ENCODE data around the gene TACR1.

TACR1 gene

GRCh38 chr2:75053484-75054112 is 145.7 kb downstream of the TACR1 start:
- H3K27me3 Mint-ChIP-seq (ENCODE audit: low read depth), result no peaks in the 10 kb centered on the region
- no peaks in the 10 kb centered on the region for H3K4me1 Mint-ChIP-seq (ENCODE audit: low read depth)
- DNase-seq (ENCODE audit: low spot score), result no peak
- no peaks in the 10 kb centered on the region for H3K36me3 Mint-ChIP-seq (ENCODE audit: low read depth)
- H3K4me3 Mint-ChIP-seq, result no peak overlapping the region
- no peaks in the 10 kb centered on the region for H3K9me3 Mint-ChIP-seq
- H3K27ac Mint-ChIP-seq, result no peak overlapping the region

GRCh38 chr2:75047992-75048625 is 151.2 kb downstream of the TACR1 start:
- H3K4me1 Mint-ChIP-seq (ENCODE audit: low read depth), result no peaks in the 10 kb centered on the region
- no peaks in the 10 kb centered on the region for H3K27me3 Mint-ChIP-seq (ENCODE audit: low read depth)
- H3K27ac Mint-ChIP-seq, result no peak overlapping the region
- no peaks in the 10 kb centered on the region for H3K36me3 Mint-ChIP-seq (ENCODE audit: low read depth)
- no peak for DNase-seq (ENCODE audit: low spot score)
- no peaks in the 10 kb centered on the region for H3K9me3 Mint-ChIP-seq
- H3K4me3 Mint-ChIP-seq, result no peak overlapping the region

GRCh38 chr2:75047189-75047991 is 151.9 kb downstream of the TACR1 start:
- Mint-ChIP-seq H3K27ac (no peak overlapping the region), H3K9me3 (no peaks in the 10 kb centered on the region), H3K4me1 (ENCODE audit: low read depth) (no peaks in the 10 kb centered on the region), H3K36me3 (ENCODE audit: low read depth) (no peaks in the 10 kb centered on the region), H3K4me3 (no peak overlapping the region), H3K27me3 (ENCODE audit: low read depth) (no peaks in the 10 kb centered on the region)
- DNase-seq (ENCODE audit: low spot score), result no peak

- DNase-seq (ENCODE audit: low spot score), result no peak
- no peak overlapping the region for H3K27ac Mint-ChIP-seq
- H3K27me3 Mint-ChIP-seq (ENCODE audit: low read depth), result no peaks in the 10 kb centered on the region
- no peaks in the 10 kb centered on the region for H3K36me3 Mint-ChIP-seq (ENCODE audit: low read depth)
- no peaks in the 10 kb centered on the region for H3K9me3 Mint-ChIP-seq
- no peak overlapping the region for H3K4me3 Mint-ChIP-seq
- H3K4me1 Mint-ChIP-seq (ENCODE audit: low read depth), result no peaks in the 10 kb centered on the region
These were observed 153.7 kb downstream of the TACR1 start for GRCh38 chr2:75045526-75046050.

GRCh38 chr2:75044291-75044690 is 155.0 kb downstream of the TACR1 start:
- Mint-ChIP-seq H3K4me1 (ENCODE audit: low read depth) (no peaks in the 10 kb centered on the region), H3K27me3 (ENCODE audit: low read depth) (no peaks in the 10 kb centered on the region), H3K9me3 (no peaks in the 10 kb centered on the region), H3K4me3 (no peak overlapping the region), H3K36me3 (ENCODE audit: low read depth) (no peaks in the 10 kb centered on the region), H3K27ac (no peak overlapping the region)
- no peak for DNase-seq (ENCODE audit: low spot score)

GRCh38 chr2:75042823-75043222 is 156.5 kb downstream of the TACR1 start:
- H3K9me3 Mint-ChIP-seq, result no peaks in the 10 kb centered on the region
- H3K27ac Mint-ChIP-seq, result no peak overlapping the region
- no peak overlapping the region for H3K4me3 Mint-ChIP-seq
- no peaks in the 10 kb centered on the region for H3K27me3 Mint-ChIP-seq (ENCODE audit: low read depth)
- H3K4me1 Mint-ChIP-seq (ENCODE audit: low read depth), result no peaks in the 10 kb centered on the region
- no peaks in the 10 kb centered on the region for H3K36me3 Mint-ChIP-seq (ENCODE audit: low read depth)
- DNase-seq (ENCODE audit: low spot score), result no peak

- Mint-ChIP-seq H3K9me3 (no peaks in the 10 kb centered on the region), H3K4me1 (ENCODE audit: low read depth) (no peaks in the 10 kb centered on the region), H3K4me3 (no peak overlapping the region), H3K36me3 (ENCODE audit: low read depth) (no peaks in the 10 kb centered on the region), H3K27me3 (ENCODE audit: low read depth) (no peaks in the 10 kb centered on the region), H3K27ac (no peak overlapping the region)
- no peak for DNase-seq (ENCODE audit: low spot score)
These were observed 157.4 kb downstream of the TACR1 start for GRCh38 chr2:75041731-75042600.

- Mint-ChIP-seq H3K4me1 (ENCODE audit: low read depth) (no peaks in the 10 kb centered on the region), H3K4me3 (no peak overlapping the region), H3K27me3 (ENCODE audit: low read depth) (no peaks in the 10 kb centered on the region), H3K27ac (no peak overlapping the region), H3K36me3 (ENCODE audit: low read depth) (no peaks in the 10 kb centered on the region), H3K9me3 (no peaks in the 10 kb centered on the region)
- DNase-seq (ENCODE audit: low spot score), result no peak
These were observed 158.1 kb downstream of the TACR1 start for GRCh38 chr2:75041226-75041625.

GRCh38 chr2:75035444-75036353 is 163.6 kb downstream of the TACR1 start:
- no peak overlapping the region for H3K4me3 Mint-ChIP-seq
- H3K36me3 Mint-ChIP-seq (ENCODE audit: low read depth), result no peaks in the 10 kb centered on the region
- peaks cover 4% of the 10 kb centered on the region for H3K4me1 Mint-ChIP-seq (ENCODE audit: low read depth)
- no peak overlapping the region for H3K27ac Mint-ChIP-seq
- no peaks in the 10 kb centered on the region for H3K9me3 Mint-ChIP-seq
- H3K27me3 Mint-ChIP-seq (ENCODE audit: low read depth), result no peaks in the 10 kb centered on the region
- DNase-seq (ENCODE audit: low spot score), result no peak

GRCh38 chr2:75033516-75033915 is 165.8 kb downstream of the TACR1 start:
- peaks cover 8% of the 10 kb centered on the region for H3K4me1 Mint-ChIP-seq (ENCODE audit: low read depth)
- no peaks in the 10 kb centered on the region for H3K36me3 Mint-ChIP-seq (ENCODE audit: low read depth)
- H3K27ac Mint-ChIP-seq, result no peak overlapping the region
- H3K27me3 Mint-ChIP-seq (ENCODE audit: low read depth), result no peaks in the 10 kb centered on the region
- no peak for DNase-seq (ENCODE audit: low spot score)
- H3K9me3 Mint-ChIP-seq, result no peaks in the 10 kb centered on the region
- H3K4me3 Mint-ChIP-seq, result no peak overlapping the region

GRCh38 chr2:75031906-75032803 is 167.2 kb downstream of the TACR1 start:
- no peak for DNase-seq (ENCODE audit: low spot score)
- H3K27me3 Mint-ChIP-seq (ENCODE audit: low read depth), result no peaks in the 10 kb centered on the region
- no peaks in the 10 kb centered on the region for H3K9me3 Mint-ChIP-seq
- H3K36me3 Mint-ChIP-seq (ENCODE audit: low read depth), result no peaks in the 10 kb centered on the region
- H3K27ac Mint-ChIP-seq, result no peak overlapping the region
- H3K4me1 Mint-ChIP-seq (ENCODE audit: low read depth), result peaks cover 8% of the 10 kb centered on the region
- no peak overlapping the region for H3K4me3 Mint-ChIP-seq

GRCh38 chr2:75031171-75031570 is 168.1 kb downstream of the TACR1 start:
- Mint-ChIP-seq H3K9me3 (no peaks in the 10 kb centered on the region), H3K27ac (no peak overlapping the region), H3K36me3 (ENCODE audit: low read depth) (no peaks in the 10 kb centered on the region), H3K4me1 (ENCODE audit: low read depth) (peaks cover 8% of the 10 kb centered on the region), H3K27me3 (ENCODE audit: low read depth) (no peaks in the 10 kb centered on the region), H3K4me3 (no peak overlapping the region)
- DNase-seq (ENCODE audit: low spot score), result no peak
